Spinal cord (tissue), 10 donors: ENCODE data around the gene NLE1. TPM values are rescaled to one million over a fixed set of nuclear protein-coding genes. Genes with fewer than 3 reads are reported as not detected.
"Not testable (repeated sequence)": the region's sequence is repeated elsewhere in the genome, so short reads cannot be mapped to it uniquely, and the experiment has no call there.

ENCODE experiments used
- DNase-seq, 6 donors: peaks; one replicate each; pipeline versions ENCODE4 v3.0.0 to v3.0.0-alpha.2; 2013 to 2015; ENCODE audit warnings: low spot score in 6 of 6, low read depth in 4 of 6
- H3K27ac ChIP-seq: one replicate; pipeline ENCODE4 v1.5.1; 2013; ENCODE audit warnings: low read depth, low read length, control low read depth
- H3K27me3 ChIP-seq: one replicate; pipeline ENCODE4 v1.6.1; 2013; ENCODE audit warnings: low read length; ENCODE audit not compliant: control insufficient read depth, insufficient read depth
- H3K36me3 ChIP-seq: one replicate; pipeline ENCODE4 v1.6.1; 2013; ENCODE audit warnings: low read length; ENCODE audit not compliant: control insufficient read depth, insufficient read depth
- H3K4me1 ChIP-seq: one replicate; pipeline ENCODE4 v1.6.1; 2013; ENCODE audit warnings: low read length; ENCODE audit not compliant: control insufficient read depth, insufficient read depth
- H3K4me3 ChIP-seq: one replicate; pipeline ENCODE4 v1.5.1; 2013; ENCODE audit warnings: low read depth, low read length, control low read depth
- H3K9me3 ChIP-seq: one replicate; pipeline ENCODE4 v1.6.1; 2013; ENCODE audit warnings: low read length; ENCODE audit not compliant: control insufficient read depth, insufficient read depth
- WGBS: methylation state at CpG from one replicate; pipeline ENCODE4 v1.1.5; 2013; ENCODE audit warnings: missing lambda C conversion rate; ENCODE audit not compliant: insufficient coverage; 5-methylcytosine and 5-hydroxymethylcytosine counted together
- polyA plus RNA-seq, 2 donors: library from polyadenylated mRNA; unstranded; fragments of 120-200 nt; gene quantifications; one replicate each; pipeline ENCODE4 v1.2.1, GENCODE V29; 2013; ENCODE audit not compliant: insufficient read length in 2 of 2
- total RNA-seq, 2 donors: library from RNA; depleted of rRNA in 1 of 2; stranded (reverse); fragments of 120-200 nt in 1 of 2; fragments of >200 nt in 1 of 2; gene quantifications; one replicate each; pipeline versions ENCODE4 v1.2.3 to v1.2.4, GENCODE V29; 2013 to 2014
- donor health status: healthy.

The NLE1 gene
- total and polyA plus RNA-seq, 4 donors: 14.2 to 26.1 (median 19.0) TPM

DNA sequence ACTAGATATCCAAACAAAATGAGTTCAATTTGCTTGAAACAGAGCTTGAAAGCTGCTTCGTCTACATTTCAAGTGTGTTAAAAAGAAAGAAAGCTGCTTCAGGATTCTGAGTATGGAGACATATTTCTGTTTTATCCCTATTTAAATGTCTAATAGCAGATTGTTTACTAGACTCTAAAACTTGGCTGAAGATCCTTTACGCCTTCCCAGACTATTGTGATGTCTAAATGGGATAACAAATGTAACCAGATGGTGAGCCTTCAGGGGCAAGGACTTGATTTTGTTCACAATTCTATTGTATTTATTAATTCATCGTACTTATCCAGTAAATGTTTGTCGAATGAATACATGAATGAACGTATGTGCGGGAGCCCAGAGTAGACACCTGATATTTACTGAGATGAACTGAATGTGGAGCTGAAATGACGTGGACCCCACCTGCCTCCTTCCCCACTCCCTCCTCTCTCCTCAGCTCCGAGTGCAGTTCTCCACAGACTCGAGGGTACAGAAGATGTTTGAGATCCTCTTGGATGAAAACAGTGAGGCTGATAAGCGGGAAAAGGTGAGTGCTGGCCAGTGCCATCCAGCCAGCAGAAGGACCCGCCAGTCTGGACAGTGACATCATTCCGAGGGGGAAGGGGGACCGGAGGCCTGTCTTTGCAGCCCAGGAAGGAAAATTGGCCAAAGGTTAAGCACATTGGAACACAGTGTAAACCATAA lies 10.5 kb upstream of the NLE1 start:
- no peaks in the 10 kb centered on the region for H3K4me1 ChIP-seq
- H3K9me3 ChIP-seq: no peaks in the 10 kb centered on the region
- DNase-seq: peak in 2 of 6 donors; percentile 13 to 15
- H3K27me3 ChIP-seq: no peaks in the 10 kb centered on the region
- 79% methylated on average over 4 of the region's 13 CpGs for WGBS
- no peak overlapping the region for H3K27ac ChIP-seq
- H3K4me3 ChIP-seq: no peak overlapping the region
- no peaks in the 10 kb centered on the region for H3K36me3 ChIP-seq

DNA sequence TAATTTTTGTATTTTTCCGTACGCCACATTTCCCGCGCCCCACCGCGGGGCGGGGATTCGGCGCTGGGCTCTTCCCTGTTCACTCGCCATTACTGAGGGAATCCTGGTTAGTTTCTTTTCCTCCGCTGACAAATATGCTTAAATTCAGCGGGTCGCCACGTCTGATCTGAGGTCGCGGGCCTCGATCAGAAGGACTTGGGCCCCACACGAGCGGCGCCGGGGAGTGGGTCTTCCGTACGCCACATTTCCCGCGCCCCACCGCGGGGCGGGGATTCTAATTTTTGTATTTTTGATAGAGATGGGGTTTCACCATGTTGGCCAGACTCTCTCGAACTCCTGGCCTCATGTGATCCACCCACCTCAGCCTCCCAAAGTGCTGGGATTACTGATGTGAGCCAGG lies 9.0 kb upstream of the NLE1 start:
- H3K36me3 ChIP-seq, H3K27ac ChIP-seq, DNase-seq, H3K4me3 ChIP-seq, H3K27me3 ChIP-seq, H3K4me1 ChIP-seq, H3K9me3 ChIP-seq: not testable (repeated sequence)
- WGBS: 91% methylated on average over 22 of the region's 29 CpGs

DNA sequence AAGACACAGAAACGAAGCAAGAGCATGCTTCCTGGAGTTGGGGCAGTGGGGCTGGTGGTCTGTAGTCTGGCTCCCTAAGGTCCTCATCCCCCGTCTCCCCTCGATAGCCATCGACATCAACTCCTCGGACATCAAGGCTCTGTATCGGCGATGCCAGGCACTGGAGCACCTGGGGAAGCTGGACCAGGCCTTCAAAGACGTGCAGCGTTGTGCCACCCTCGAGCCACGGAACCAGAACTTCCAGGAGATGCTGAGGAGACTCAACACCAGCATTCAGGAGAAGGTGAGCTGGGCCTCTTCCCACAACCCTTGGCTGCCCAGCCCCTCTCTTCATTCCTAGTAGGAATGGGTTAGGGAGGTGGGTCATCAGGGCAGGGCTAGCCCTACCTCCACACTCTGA lies 7.8 kb upstream of the NLE1 start:
- no peaks in the 10 kb centered on the region for H3K9me3 ChIP-seq
- DNase-seq: no peak
- no peak overlapping the region for H3K27ac ChIP-seq
- no peaks in the 10 kb centered on the region for H3K36me3 ChIP-seq
- WGBS: 96% methylated on average over 10 of the region's 11 CpGs
- H3K27me3 ChIP-seq: no peaks in the 10 kb centered on the region
- no peaks in the 10 kb centered on the region for H3K4me1 ChIP-seq
- H3K4me3 ChIP-seq: no peak overlapping the region

DNA sequence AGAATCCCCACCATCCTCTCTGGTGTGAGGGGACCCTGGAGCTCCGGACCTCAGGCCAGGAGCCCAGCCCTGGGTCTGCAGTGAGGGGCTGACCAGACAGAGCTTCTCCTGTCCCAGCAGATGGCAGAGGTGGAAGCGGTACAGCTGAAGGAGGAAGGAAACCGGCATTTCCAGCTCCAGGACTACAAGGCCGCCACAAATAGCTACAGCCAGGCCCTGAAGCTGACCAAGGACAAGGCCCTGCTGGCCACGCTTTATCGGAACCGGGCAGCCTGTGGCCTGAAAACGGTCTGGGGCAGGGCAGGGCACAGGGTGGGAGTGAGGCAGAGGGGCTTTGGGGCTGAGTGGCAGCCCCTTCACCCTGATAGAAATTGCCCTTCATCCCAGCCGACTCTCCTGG lies 6.0 kb upstream of the NLE1 start:
- Histone ChIP-seq H3K27ac (no peak overlapping the region), H3K9me3 (no peaks in the 10 kb centered on the region), H3K4me3 (no peak overlapping the region), H3K36me3 (no peaks in the 10 kb centered on the region), H3K4me1 (no peaks in the 10 kb centered on the region), H3K27me3 (no peaks in the 10 kb centered on the region)
- WGBS: 73% methylated on average over 7 of the region's 9 CpGs
- no peak for DNase-seq

DNA sequence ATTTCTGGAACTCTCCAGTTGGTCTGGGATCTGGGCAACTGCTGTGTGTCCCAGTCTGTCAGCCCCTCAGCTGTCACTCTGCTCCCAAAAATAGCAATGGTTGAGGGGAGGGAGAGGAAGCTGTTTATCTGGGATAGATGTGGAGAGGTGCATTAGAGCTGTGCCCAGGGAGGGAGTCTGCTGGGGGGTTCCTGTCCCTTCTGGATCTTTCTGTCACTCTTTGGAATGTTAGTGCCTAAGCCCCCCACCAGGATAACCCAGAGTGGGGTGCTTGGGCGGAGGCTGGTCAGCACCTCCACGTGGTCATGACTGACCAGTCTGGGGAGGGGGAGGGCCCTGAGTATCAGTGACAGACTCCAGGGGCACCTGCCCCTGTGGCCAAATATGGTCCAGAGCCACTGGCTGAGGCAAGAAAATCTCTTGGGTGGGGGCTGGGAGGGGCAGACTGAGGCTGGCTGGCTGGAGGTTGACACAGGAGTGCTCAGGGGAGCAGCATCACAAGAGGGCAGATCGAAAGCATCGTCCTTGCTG lies 5.3 kb upstream of the NLE1 start, which contains the start of gene UNC45B:
Gene UNC45B (plus strand): TSS at position 443 of the 531 bp plus-strand sequence. CDS start 447 bp downstream, outside the sequence.
- Histone ChIP-seq H3K4me3 (no peak within 1 kb of the TSS), H3K36me3 (no peaks in the 10 kb centered on the region), H3K27ac (no peak within 1 kb of the TSS), H3K9me3 (no peaks in the 10 kb centered on the region), H3K27me3 (no peaks in the 10 kb centered on the region), H3K4me1 (peaks cover under 1% of the 10 kb centered on the region)
- DNase-seq: no peak
- WGBS: 72% methylated on average over 4 of the region's 4 CpGs

DNA sequence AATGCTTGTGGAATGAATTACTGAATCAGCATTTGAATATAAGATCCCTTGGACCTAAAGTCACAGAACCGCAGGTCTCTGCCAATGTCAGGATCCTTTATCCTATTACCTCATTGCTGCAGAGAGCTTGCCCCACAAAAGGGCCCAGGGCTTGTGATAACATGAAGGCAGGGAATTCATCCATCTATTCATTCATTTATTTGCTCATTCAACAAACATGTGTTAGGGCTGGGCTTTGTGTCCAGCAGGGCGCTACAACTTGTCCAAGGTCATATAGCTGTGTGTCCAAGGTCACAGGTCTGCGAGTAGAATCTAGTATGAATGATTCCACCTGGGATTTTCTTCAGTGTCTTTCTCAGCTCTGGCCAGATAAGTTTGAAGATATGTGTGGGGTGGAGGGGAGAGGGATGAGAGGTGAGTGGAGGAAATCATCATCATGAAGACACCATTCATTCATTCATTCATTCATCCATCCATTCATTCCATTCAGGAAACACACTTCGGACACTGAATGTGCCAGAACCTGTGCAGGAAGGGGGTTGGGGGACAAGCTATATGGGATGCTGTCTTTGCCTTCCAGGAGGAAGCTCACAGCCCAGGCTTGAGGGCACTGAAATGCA lies 4.2 kb upstream of the NLE1 start:
- H3K36me3 ChIP-seq: no peaks in the 10 kb centered on the region
- H3K27ac ChIP-seq: no peak overlapping the region
- no peaks in the 10 kb centered on the region for H3K9me3 ChIP-seq
- no peaks in the 10 kb centered on the region for H3K27me3 ChIP-seq
- DNase-seq: no peak
- 68% methylated on average over 4 of the region's 4 CpGs for WGBS
- no peak overlapping the region for H3K4me3 ChIP-seq
- H3K4me1 ChIP-seq: peaks cover 4% of the 10 kb centered on the region

DNA sequence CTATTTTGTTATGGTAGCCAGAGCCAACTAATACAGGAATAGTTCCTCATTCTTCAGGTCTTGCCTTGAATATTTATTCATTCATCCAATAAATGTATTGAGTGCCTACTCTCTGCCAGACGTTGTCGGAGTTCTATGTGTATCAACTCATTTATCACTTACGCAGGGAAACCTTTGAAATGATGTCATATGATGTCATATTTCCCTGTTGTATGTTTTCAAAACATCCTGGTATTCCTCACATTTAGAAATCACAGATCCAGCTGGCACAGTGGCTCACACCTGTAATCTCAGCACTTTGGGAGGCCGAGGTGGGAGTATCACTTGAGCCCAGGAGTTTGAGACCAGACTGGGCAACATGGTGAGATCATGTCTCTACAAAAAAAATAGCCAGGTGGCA lies 2.7 kb upstream of the NLE1 start:
- H3K9me3 ChIP-seq: no peaks in the 10 kb centered on the region
- 100% methylated on average over 1 of the region's 4 CpGs for WGBS
- H3K4me1 ChIP-seq: peaks cover 14% of the 10 kb centered on the region
- H3K27ac ChIP-seq: no peak overlapping the region
- DNase-seq: no peak
- peaks cover 2% of the 10 kb centered on the region for H3K36me3 ChIP-seq
- H3K4me3 ChIP-seq: no peak overlapping the region
- H3K27me3 ChIP-seq: no peaks in the 10 kb centered on the region

DNA sequence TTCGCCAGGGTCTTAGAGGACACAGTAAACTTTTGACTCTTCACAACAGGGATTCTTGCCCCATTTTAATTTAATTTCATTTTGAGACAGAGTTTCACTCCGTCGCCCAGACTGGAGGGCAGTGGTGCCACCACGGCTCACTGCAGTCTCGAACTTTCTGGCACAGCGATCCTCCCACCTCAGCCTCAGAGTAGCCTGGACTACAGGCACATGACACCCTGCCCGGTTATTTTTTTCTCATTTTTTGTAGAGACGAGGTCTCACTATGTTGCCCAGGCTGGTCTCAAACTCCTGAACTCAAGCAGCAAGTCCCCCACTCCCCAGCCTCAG lies 329 bp upstream of the NLE1 start:
- peaks cover 21% of the 10 kb centered on the region for H3K36me3 ChIP-seq
- peak overlapping the region; percentile 60 for H3K4me3 ChIP-seq
- no peaks in the 10 kb centered on the region for H3K9me3 ChIP-seq
- 67% methylated on average over 8 of the region's 8 CpGs for WGBS
- no peak for DNase-seq
- peaks cover 15% of the 10 kb centered on the region for H3K4me1 ChIP-seq
- no peaks in the 10 kb centered on the region for H3K27me3 ChIP-seq
- no peak overlapping the region for H3K27ac ChIP-seq

DNA sequence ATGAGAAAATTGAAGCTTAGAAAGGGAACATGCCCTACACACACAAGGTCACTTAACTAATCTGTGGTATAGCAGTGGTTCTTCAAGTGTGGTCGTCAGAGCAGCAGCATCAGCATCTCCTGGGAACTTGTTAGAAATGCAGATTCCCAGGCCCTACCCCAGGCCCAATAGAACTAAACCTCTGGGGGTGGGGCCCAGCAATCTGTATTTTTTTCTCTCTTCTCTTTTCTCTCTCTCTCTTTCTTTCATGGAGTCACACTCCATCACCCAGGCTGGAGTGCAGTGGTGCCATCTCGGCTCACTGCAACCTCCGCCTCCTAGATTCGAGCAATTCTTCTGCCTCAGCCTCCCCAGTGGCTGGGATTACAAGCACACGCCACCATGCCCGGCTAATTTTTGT lies 3.9 kb downstream of the NLE1 start:
- Histone ChIP-seq H3K4me3 (no peak overlapping the region), H3K9me3 (no peaks in the 10 kb centered on the region), H3K27ac (no peak overlapping the region), H3K27me3 (no peaks in the 10 kb centered on the region), H3K36me3 (peaks cover 61% of the 10 kb centered on the region), H3K4me1 (peaks cover 15% of the 10 kb centered on the region)
- no peak for DNase-seq
- WGBS: 97% methylated on average over 3 of the region's 6 CpGs

DNA sequence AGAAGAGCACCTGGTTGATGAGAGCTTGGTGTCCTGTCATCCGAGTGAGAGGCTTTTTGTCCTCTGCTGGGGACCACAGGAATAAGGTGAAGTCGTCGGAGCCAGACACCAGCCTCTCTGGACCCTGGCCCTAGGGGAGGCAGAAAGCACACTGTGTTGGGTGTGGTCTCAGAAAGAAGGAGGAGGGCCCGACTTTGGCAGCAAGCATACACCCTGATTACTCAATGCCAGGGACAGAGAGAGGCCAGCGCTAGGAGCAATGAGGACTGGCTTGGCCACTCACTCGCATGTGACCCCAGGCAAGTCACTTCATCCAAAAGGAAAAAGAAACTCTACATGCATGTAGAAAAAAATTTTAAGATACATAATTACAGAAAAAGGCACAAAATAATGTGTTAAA lies 6.8 kb downstream of the NLE1 start:
- DNase-seq: no peak
- no peaks in the 10 kb centered on the region for H3K9me3 ChIP-seq
- WGBS: 96% methylated on average over 3 of the region's 6 CpGs
- H3K36me3 ChIP-seq: peaks cover 88% of the 10 kb centered on the region
- H3K4me3 ChIP-seq: no peak overlapping the region
- peaks cover 6% of the 10 kb centered on the region for H3K4me1 ChIP-seq
- H3K27ac ChIP-seq: no peak overlapping the region
- no peaks in the 10 kb centered on the region for H3K27me3 ChIP-seq
